MM.1S (cell line): Measurements from ENCODE around the gene ATF7IP2.

Experiments used
- DNase-seq: peaks from one replicate; pipeline ENCODE4 v3.0.0-alpha.2; 2015
- H2AFZ ChIP-seq: fragments of 300-600 bp; sonication (generic); 2 replicates; pipeline ENCODE4 v1.6.0; 2016; ENCODE audit warnings: antibody characterized with exemption, low read length
- H3F3A ChIP-seq: fragments of 300-600 bp; sonication (generic); 2 replicates; pipeline ENCODE4 v1.6.1; 2016; ENCODE audit warnings: mild to moderate bottlenecking, antibody characterized with exemption, low read length, moderate library complexity, mixed read lengths; ENCODE audit not compliant: insufficient read depth
- H3K27ac ChIP-seq: fragments of 300-600 bp; sonication (generic); 2 replicates; pipeline ENCODE4 v1.5.1; 2016; ENCODE audit warnings: mild to moderate bottlenecking, low read length
- H3K27me3 ChIP-seq: fragments of 300-600 bp; sonication (generic); replicated peaks from 2 replicates; pipeline ENCODE4 v1.6.0; 2016; ENCODE audit warnings: low read length; ENCODE audit not compliant: insufficient read depth
- H3K36me3 ChIP-seq: fragments of 300-600 bp; sonication (generic); replicated peaks from 2 replicates; pipeline ENCODE4 v1.6.1; 2016; ENCODE audit warnings: mild to moderate bottlenecking, low read length, mixed read lengths; ENCODE audit not compliant: insufficient read depth
- H3K4me1 ChIP-seq: fragments of 300-600 bp; sonication (generic); 2 replicates; pipeline ENCODE4 v1.6.1; 2016; ENCODE audit warnings: low read length, mixed read lengths
- H3K4me2 ChIP-seq: fragments of 300-600 bp; sonication (generic); 2 replicates; pipeline ENCODE4 v1.6.0; 2016; ENCODE audit warnings: low read depth, low read length
- H3K4me3 ChIP-seq: fragments of 300-600 bp; sonication (generic); 2 replicates; pipeline ENCODE4 v1.5.1; 2016; ENCODE audit warnings: low read length, mixed read lengths
- H3K79me2 ChIP-seq: fragments of 300-600 bp; sonication (generic); 2 replicates; pipeline ENCODE4 v1.6.1; 2016; ENCODE audit warnings: mixed run types, low read length, mixed read lengths
- H3K9ac ChIP-seq: fragments of 300-600 bp; sonication (generic); 2 replicates; pipeline ENCODE4 v1.6.1; 2016; ENCODE audit warnings: low read length, mixed read lengths
- H3K9me2 ChIP-seq: fragments of 300-600 bp; sonication (generic); replicated peaks from 2 replicates; pipeline ENCODE4 v1.6.1; 2016; ENCODE audit warnings: mild to moderate bottlenecking, low read length, mixed read lengths; ENCODE audit not compliant: insufficient read depth
- H3K9me3 ChIP-seq: fragments of 300-600 bp; sonication (generic); replicated peaks from 2 replicates; pipeline ENCODE4 v1.6.1; 2016; ENCODE audit warnings: mild to moderate bottlenecking, low read length, mixed read lengths; ENCODE audit not compliant: insufficient read depth
- H4K20me1 ChIP-seq: fragments of 300-600 bp; sonication (generic); 2 replicates; pipeline ENCODE4 v1.6.1; 2016; ENCODE audit warnings: mild to moderate bottlenecking, low read length, moderate library complexity, mixed read lengths; ENCODE audit not compliant: insufficient read depth
- CTCF ChIP-seq: fragments of 300-600 bp; sonication (generic); IDR thresholded peaks from 2 replicates; pipeline ENCODE4 v1.5.1; 2016; ENCODE audit warnings: antibody characterized with exemption, low read length, mixed read lengths
- EZH2 ChIP-seq: fragments of 300-600 bp; sonication (generic); optimal IDR thresholded peaks from 2 replicates; pipeline ENCODE3; 2017; ENCODE audit warnings: low read depth, mild to moderate bottlenecking, antibody characterized with exemption, low read length, mixed read lengths
- EZH2phosphoT487 ChIP-seq: fragments of 300-600 bp; sonication (generic); IDR thresholded peaks from 2 replicates; pipeline ENCODE4 v1.6.1; 2018; ENCODE audit warnings: antibody characterized with exemption, low read length

Gene ATF7IP2

DNA sequence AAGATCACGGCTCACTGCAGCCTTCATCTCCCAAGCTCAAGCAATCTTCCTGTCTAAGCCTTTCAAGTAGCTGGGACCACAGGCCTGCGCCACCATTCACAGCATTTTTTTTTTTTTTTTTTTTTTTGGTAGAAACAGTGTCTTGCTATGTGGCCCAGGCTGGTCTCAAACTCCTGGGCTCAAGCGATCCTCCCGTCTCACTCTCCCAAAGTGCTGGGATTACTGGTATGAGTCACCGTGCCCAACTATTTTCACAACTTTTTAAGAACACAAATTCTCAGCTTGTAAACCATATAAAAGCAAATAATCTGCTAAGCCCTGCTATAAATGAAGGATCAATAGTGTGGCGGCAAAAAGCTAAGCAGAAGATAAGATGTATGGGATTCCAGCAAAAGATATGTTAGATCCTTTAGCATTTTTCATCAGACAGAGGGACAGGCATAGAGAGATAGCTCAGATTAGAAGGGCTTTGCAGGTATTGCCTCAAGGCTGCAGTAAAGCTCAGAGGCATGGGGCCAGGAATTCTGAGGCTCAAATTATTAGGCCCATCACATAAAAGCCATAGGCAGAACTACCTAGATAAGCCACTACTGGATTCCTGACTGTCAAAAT is 139.5 kb downstream of the ATF7IP2 start:
- Histone ChIP-seq H3K4me2 (no peak overlapping the region), H3K9me2 (no peaks in the 10 kb centered on the region), H3K4me1 (no peaks in the 10 kb centered on the region), H3K36me3 (no peaks in the 10 kb centered on the region), H3K4me3 (no peak overlapping the region), H3K27ac (no peak overlapping the region), H3K9me3 (no peaks in the 10 kb centered on the region), H3F3A (no peaks in the 10 kb centered on the region), H2AFZ (no peak overlapping the region), H4K20me1 (no peaks in the 10 kb centered on the region), H3K27me3 (no peaks in the 10 kb centered on the region), H3K9ac (no peak overlapping the region), H3K79me2 (no peaks in the 10 kb centered on the region)
- no peak for TF ChIP-seq EZH2phosphoT487
- no peak for DNase-seq

DNA sequence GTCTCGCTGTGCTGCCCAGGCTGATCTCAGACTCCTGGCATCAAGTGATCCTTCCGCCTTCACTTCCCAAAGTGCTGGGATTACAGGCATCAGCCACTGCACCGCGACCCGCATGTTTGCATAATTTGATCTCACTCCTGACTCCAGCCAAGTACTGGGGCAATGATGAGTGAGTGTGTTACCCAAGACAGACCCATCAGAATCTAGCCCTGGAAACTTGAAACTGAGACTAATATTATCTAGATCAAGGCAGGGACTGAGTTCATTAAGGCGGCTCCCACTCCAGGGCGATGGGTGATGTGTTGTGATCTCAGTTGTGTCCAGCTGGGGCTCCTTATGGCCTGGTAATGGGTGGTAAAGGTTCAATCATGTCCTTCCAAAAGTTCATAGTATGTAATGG is 141.1 kb downstream of the ATF7IP2 start:
- no peaks in the 10 kb centered on the region for H3F3A ChIP-seq
- no peak overlapping the region for H3K9ac ChIP-seq
- no peaks in the 10 kb centered on the region for H3K27me3 ChIP-seq
- H3K4me1 ChIP-seq = no peaks in the 10 kb centered on the region
- no peaks in the 10 kb centered on the region for H4K20me1 ChIP-seq
- no peak overlapping the region for H3K27ac ChIP-seq
- H3K4me2 ChIP-seq = no peak overlapping the region
- H3K9me2 ChIP-seq = no peaks in the 10 kb centered on the region
- TF ChIP-seq CTCF (no peak), EZH2 (no peak), EZH2phosphoT487 (no peak)
- DNase-seq = no peak
- no peak overlapping the region for H3K4me3 ChIP-seq
- no peaks in the 10 kb centered on the region for H3K36me3 ChIP-seq
- no peaks in the 10 kb centered on the region for H3K9me3 ChIP-seq
- H3K79me2 ChIP-seq = no peaks in the 10 kb centered on the region
- no peak overlapping the region for H2AFZ ChIP-seq

DNA sequence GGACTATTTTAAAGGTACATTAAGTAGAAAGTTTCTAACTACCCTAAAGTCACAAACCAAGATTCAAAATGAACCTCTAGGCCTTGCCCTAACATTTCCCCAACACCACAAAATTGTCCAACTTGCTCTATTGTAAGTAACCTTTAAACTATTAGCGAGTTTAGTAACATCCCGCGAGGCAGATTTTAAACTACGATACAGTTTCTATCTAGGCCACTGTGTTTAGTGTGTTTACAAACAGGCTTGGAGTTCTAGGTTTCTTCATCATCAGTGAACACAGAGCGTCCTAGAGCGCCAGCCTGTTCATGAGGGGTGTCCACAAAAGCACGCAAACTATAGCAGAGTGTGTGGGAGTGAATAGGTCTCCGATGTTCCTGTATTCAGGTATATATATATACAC is 142.8 kb downstream of the ATF7IP2 start:
- Histone ChIP-seq H3K4me1 (no peaks in the 10 kb centered on the region), H3K36me3 (no peaks in the 10 kb centered on the region), H3K9me2 (no peaks in the 10 kb centered on the region), H3K9me3 (no peaks in the 10 kb centered on the region), H3K9ac (no peak overlapping the region), H2AFZ (no peak overlapping the region), H3K4me2 (no peak overlapping the region), H3F3A (no peaks in the 10 kb centered on the region), H3K27ac (no peak overlapping the region), H3K4me3 (no peak overlapping the region), H3K79me2 (no peaks in the 10 kb centered on the region), H3K27me3 (no peaks in the 10 kb centered on the region), H4K20me1 (no peaks in the 10 kb centered on the region)
- TF ChIP-seq EZH2 (no peak), CTCF (no peak), EZH2phosphoT487 (no peak)
- no peak for DNase-seq

GRCh38 chr16:10529895-10530669 is 144.2 kb downstream of the ATF7IP2 start:
- DNase-seq = no peak
- TF ChIP-seq CTCF = no peak
- no peak for TF ChIP-seq EZH2
- no peak for TF ChIP-seq EZH2phosphoT487
- Histone ChIP-seq H2AFZ (no peak overlapping the region), H3K4me2 (no peak overlapping the region), H3F3A (no peaks in the 10 kb centered on the region), H3K4me1 (no peaks in the 10 kb centered on the region), H4K20me1 (no peaks in the 10 kb centered on the region), H3K36me3 (no peaks in the 10 kb centered on the region), H3K27ac (no peak overlapping the region), H3K9me3 (no peaks in the 10 kb centered on the region), H3K27me3 (no peaks in the 10 kb centered on the region), H3K9me2 (no peaks in the 10 kb centered on the region), H3K79me2 (no peaks in the 10 kb centered on the region), H3K4me3 (no peak overlapping the region), H3K9ac (no peak overlapping the region)
